Measurements from ENCODE around the gene ZRANB3.
"Not testable (repeated sequence)": the region's sequence is repeated elsewhere in the genome, so short reads cannot be mapped to it uniquely, and the experiment has no call there.

ZRANB3 gene

GRCh38 chr2:135485441-135485840 is 45.6 kb downstream of the ZRANB3 start:
- no peak for FAIRE-seq

DNA sequence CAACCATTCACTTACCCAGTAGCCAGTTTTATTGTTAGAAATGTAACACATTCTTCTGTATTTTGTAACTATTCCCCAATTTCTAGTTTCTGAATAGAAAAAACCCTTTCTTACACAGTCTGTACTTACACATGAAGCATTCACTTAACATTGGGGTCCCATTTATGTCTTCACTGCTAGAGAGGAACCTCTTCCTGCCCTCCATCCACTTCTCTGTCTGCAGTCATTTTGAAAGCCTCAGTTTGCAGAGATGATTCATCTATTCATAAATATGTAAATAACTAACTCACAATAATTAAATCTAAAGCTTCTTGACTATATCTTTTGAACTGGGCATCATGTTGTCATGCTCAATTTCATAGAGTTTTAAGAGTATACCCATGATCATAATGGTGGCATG is 55.9 kb downstream of the ZRANB3 start:
- no peak for FAIRE-seq

GRCh38 chr2:135473567-135473966 is 57.5 kb downstream of the ZRANB3 start:
- FAIRE-seq = peak; percentile 62

- no peak for FAIRE-seq
Observed at GRCh38 chr2:135471106-135471505, 59.9 kb downstream of the ZRANB3 start.

GRCh38 chr2:135457279-135457678 is 73.7 kb downstream of the ZRANB3 start:
- FAIRE-seq = no peak

GRCh38 chr2:135456835-135457234 is 74.2 kb downstream of the ZRANB3 start:
- FAIRE-seq = no peak

DNA sequence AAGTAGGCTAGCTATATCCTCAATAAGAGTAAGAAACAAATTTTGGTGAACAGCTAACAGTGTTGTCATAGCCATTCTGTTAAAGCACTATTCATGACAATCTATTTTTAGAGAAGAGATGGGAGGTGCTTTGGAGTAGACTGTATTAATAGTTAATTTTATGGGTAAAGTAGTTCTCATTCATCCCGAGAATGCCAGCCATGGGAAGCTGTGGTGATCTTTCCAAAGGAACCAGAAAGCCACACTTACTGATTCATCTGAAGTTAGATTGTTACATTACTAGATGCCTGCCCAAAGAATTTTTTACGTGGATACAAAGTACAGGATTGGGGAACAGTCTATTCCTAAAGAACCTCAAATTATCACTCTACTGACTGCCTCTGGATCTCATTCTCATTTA is 74.6 kb downstream of the ZRANB3 start:
- FAIRE-seq = no peak

DNA sequence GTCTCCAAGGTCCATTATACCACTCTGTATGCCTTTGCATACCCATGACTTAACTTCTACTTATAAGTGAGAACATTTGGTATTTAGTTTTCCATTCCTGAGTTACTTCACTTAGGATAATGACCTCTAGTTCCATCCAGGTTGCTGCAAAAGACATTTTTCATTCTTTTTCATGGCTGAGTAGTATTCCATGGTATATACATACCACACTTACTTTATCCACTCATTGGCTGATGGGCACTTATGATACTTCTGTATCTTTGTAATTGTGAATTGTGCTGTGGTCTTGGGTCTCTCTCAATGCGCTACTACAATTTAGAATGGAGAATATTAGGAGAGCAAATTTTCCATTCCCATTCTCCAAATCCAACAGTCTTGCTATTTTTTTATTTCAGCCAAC is 76.4 kb downstream of the ZRANB3 start:
- no peak for FAIRE-seq

DNA sequence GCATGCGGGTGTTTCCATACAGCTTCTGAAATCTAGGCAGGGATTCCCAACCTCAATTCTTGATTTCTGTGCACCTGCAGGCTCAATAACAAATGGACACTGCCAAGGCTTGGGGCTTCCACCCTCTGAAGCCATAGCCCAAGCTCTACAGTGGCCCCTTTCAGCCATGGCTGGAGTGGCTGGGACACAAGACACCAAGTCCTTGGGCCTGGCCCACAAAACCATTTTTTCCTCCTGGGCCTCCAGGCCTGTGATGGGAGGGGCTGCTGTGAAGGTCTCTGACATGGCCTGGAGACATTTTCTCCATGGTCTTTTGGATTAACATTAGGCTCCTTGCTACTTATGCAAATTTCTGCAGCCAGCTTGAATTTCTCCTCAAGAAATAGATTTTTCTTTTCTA is 78.0 kb downstream of the ZRANB3 start:
- FAIRE-seq = not testable (repeated sequence)

GRCh38 chr2:135451966-135452365 is 79.1 kb downstream of the ZRANB3 start:
- FAIRE-seq = no peak

DNA sequence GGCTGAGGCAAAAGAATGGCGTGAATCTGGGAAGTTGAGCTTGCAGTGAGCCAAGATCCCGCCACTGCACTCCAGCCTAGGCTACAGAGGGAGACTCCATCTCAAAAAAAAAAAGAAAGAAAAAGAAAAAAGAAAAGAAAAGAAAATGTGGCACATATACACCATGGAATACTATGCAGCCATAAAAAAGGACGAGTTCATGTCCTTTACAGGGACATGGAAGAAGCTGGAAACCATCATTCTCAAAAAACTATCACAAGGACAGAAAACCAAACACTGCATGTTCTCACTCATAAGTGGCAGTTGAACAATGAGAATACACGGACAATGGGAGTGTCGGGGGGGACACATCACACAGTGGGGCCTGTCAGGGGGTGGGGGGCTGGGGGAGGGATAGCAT is 88.0 kb downstream of the ZRANB3 start:
- not testable (repeated sequence) for FAIRE-seq

DNA sequence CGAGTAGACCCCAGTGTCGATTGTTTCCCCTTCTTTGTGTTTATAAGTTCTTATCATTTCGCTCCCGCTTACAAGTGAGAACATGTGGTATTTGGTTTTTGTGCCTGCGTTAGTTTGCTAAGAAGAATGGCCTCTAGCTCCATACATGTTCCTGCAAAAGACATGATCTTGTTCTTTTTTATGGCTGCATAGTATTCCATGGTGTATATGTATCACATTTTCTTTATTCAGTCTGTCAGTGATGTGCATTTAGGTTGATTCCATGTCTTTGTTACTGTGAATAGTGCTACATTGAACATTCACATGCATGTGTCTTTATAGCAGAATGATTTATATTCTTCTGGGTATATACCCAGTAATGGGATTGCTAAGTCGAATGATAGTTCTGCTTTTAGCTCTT is 95.9 kb downstream of the ZRANB3 start:
- not testable (repeated sequence) for FAIRE-seq

DNA sequence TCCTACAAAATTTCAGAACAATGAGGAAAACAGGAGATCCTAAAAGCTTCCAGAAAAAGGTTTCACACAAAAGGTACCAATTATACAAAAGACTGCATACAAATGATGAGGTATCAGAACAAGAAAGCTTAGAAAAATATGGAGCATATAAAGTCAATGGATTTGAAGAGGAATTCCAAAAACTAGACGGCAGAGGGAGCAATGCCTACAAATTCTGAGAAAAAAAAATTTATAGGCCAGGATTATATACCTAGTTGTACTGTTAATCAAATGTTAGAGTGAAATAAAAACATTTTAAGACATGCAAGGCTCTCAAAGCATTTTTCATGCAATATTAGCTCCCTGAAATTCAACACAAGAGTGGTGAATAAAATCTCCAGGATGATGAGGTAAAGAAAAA is 106.2 kb downstream of the ZRANB3 start:
- FAIRE-seq = no peak

GRCh38 chr2:135422898-135423297 is 108.1 kb downstream of the ZRANB3 start:
- FAIRE-seq = no peak

DNA sequence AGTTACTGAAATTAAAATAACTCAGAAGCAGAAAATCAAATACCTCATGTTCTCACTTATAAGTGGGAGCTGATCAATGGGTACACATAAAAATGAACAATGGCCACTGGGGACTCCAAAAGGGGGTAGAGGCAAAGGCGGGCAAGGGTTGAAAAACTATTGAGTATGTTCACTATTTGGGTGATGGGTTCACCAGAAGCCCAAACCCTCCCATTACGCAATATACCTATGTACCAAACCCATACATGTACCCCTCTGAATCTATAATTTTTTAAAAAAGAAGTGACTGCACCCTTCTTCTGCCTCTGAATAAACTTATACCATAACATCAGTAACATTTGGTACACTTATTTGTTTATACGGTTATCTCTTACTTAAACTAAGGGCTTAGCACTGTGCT is 119.4 kb downstream of the ZRANB3 start:
- no peak for FAIRE-seq

- FAIRE-seq = no peak
Observed at GRCh38 chr2:135409436-135409835, 121.6 kb downstream of the ZRANB3 start.

DNA sequence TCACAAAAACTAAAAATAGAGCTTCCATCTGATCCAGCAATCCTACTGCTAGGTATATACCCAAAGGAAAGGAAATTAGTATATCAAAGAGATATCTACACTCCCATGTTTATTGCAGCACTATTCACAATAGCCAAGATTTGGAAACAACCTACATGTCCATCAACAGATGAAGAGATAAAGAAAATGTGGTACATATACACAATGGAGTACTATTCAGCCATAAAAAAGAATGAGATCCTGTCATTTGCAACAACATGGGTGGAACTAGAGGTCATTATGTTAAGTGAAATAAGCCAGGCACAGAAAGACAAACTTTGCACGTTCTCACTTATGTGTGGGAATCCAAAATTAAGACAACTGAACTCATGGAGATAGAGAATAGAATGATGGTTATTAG is 134.8 kb downstream of the ZRANB3 start:
- not testable (repeated sequence) for FAIRE-seq

- peak; percentile 68 for FAIRE-seq
Observed at GRCh38 chr2:135386993-135387392, 144.0 kb downstream of the ZRANB3 start.

DNA sequence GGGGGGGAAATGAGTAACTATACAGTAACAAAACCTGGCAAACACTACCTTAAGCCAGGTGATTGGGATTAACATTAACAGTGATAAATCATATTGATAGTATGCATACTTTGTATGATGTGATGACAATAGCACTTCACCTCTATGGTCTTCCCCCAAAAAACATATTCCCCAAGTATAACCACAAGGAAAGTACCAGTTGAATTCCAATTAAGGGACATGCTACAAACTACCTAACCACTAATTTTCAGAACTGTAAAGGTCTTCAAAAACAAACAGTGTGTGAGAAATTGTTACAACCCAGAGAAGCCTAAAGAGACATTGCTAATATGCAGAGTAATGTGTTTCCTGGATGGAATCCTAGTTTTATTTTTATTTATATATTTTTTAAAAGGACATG is 152.4 kb downstream of the ZRANB3 start:
- no peak for FAIRE-seq

- FAIRE-seq = no peak
Observed at GRCh38 chr2:135373702-135374101, 157.3 kb downstream of the ZRANB3 start.

DNA sequence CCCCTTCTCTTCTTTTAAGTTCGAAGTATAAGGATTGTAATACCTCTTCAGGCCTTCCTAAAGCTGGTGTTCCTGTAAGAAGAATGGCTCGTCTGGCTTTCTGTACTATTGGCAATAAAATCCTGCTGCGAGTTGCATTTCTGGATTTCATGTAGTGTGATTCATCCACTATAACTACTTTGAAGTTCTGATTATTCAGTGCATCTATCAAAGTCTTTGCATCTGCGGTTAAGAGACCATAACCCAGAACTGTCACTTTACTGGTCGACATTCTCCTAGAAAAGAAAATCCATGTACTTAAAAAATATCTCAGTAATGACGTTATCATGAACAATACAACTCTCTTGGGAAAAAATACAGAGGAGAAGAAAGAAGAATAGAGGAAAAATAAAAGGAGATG is 181.1 kb downstream of the ZRANB3 start:
- FAIRE-seq = no peak

GRCh38 chr2:135348096-135348704 is 182.8 kb downstream of the ZRANB3 start:
- not testable (repeated sequence) for FAIRE-seq

DNA sequence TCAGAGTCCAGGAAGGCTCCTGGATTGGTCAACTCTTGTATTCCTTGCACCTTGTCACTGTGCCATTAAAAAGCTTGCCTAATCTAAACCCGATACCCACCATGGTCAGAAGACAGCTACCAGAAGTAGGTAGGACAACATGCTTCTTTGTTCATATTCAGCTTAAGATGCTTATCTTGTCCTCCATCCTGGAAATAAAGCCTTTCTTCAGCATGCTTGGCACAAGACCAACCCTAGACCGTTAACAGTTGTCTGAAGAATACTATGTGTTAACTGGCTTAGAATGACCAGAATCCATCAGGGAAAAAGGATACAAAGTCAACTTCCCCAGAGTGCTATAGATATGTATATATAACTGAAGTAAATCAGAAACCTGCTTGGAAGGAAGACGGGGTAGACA is 193.9 kb downstream of the ZRANB3 start:
- no peak for FAIRE-seq

DNA sequence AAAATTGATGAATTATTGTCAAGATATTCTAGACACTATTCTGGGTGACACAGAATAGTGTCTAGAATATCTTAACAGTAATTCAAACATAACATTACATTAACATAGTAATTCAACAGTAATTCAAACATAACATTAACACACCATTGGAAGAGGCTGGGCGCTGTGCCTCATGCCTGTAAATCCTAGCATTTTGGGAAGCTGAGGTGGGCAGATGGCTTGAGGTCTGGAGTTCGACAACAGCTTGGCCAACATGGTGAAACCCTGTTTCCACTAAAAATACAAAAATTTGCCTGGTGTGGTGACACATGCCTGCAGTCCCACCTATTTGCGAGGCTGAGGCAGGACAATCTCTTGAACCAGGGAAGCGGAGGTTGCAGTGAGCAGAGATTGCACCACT is 195.8 kb downstream of the ZRANB3 start:
- no peak for FAIRE-seq

DNA sequence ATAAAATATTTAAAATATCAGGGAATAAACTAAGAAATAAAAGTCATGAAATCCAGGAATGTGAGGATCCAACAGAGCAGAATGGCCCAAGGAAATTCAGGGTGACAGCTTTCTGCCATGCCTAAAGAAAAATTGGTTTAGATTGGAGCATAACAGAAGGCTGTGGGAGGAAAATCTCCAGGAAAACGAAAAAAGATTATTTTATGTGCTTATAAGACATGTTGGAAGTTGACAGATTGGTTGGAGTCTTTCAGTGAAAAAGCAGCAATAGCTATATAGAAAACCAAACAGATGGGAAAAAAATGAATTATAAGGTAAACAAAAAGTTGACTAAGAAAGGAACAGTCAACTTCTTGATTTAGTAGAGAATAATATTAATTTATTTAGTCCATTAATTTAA is 203.9 kb downstream of the ZRANB3 start:
- no peak for FAIRE-seq
